Measurements from ENCODE around the gene MUC5B. TPM values are rescaled to one million over a fixed set of nuclear protein-coding genes. Genes with fewer than 3 reads are reported as not detected.
"Not testable (repeated sequence)": the region's sequence is repeated elsewhere in the genome, so short reads cannot be mapped to it uniquely, and the experiment has no call there.

The MUC5B gene
- total and polyA plus RNA-seq, 7 experiments from 2014 or later: not detected

DNA sequence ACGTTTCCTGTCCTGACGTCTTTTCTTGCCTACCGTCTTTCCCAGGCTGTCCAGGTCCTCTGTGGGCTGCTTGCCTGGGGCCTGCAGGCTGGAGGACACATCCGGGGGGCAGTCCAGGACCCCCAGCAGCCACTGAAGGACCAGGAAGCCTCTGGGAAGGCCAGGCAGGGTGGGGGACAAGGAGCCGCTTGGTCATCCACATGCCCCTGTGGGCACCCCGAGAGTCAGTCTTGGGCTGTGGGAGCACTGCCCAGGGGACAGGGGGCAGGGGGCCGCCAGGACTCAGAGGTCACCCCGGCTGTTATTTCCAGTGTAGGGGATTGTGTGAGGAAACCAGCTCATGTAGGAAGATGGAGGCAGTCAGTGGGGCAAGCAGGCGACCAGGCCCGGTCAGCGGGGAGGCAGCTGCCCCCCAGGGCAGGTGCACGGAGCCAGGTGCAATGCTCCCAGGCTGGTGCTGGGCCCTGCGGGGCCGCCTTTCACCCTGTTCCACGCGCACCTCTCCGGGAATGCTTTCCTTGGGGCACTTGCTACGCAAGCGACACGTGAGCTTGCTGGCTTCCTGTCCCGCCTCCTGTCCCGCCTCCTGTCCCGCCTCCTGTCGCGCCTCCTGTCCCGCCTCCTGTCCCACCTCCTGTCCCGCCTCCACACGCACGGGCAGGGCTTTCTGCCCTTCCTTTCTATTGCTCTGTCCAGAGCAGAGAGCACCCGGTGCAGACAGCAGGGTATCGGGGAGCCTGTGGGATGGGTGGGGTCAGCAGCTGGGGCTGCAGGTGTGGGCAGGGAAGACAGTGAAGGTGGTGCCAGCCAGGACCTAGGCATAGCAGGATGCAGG lies 39.5 kb downstream of the MUC5B start:
- ATAC-seq (peak; percentile 93), DNase-seq (peak; percentile 72 to 91 (median 84))
- Histone ChIP-seq H3K27ac (ENCODE audit: low read depth, low read length) (peak overlapping the region; percentile 89), H3K27me3 (ENCODE audit: control insufficient read depth in 2 of 2, insufficient read depth in 2 of 2, low read length in 2 of 2) (no peaks in the 10 kb centered on the region), H3K36me3 (ENCODE audit: control insufficient read depth in 2 of 3, insufficient read depth in 3 of 3, low read length in 3 of 3) (no peaks in the 10 kb centered on the region), H3K9me3 (ENCODE audit: control insufficient read depth in 2 of 3, low read length in 3 of 3) (no peaks in the 10 kb centered on the region), H3K4me1 (ENCODE audit: control insufficient read depth in 2 of 2, insufficient read depth in 2 of 2, low read length in 2 of 2) (peaks cover 13 to 15% of the 10 kb centered on the region in 2 donors), H3K4me3 (ENCODE audit: low read length) (peak overlapping the region; percentile 77)
- H3K4me3 Mint-ChIP-seq: peak overlapping the region; percentile 74 to 90 (median 85)
- intact Hi-C loops (cut with micrococcal nuclease): loop anchor here (1.0 to 10.0 kb wide), 8 partner anchors 47 to 755 kb away; partner anchors contain the start of genes TOLLIP (in 2 of the 2), BRSK2 (in 1 of the 2) and RNH1 (in 1 of the 2)
- ChIA-PET POLR2A (interaction anchor here (0.6 to 2.3 kb wide), 7 partner anchors 9 to 1705 kb away, joined by 3 to 13 read pairs (median 4); partner anchors contain the start of genes BRSK2 and TOLLIP), CTCF (interaction anchor here (0.6 to 1.7 kb wide), 4 partner anchors 60 to 930 kb away, joined by 3 to 4 read pairs (median 3); no protein-coding TSS in a partner anchor)
- H3K27ac Mint-ChIP-seq: peak overlapping the region; percentile 78 to 95 (median 91)
- peaks cover 0 to 34% (median 12%) of the 10 kb centered on the region in 7 donors for H3K4me1 Mint-ChIP-seq
- peaks cover 0 to 8% (median 3%) of the 10 kb centered on the region in 11 donors for H3K9me3 Mint-ChIP-seq
- H3K27me3 Mint-ChIP-seq: no peaks in the 10 kb centered on the region
- H3K36me3 Mint-ChIP-seq: peaks cover 0 to 5% (median 4%) of the 10 kb centered on the region in 5 donors

DNA sequence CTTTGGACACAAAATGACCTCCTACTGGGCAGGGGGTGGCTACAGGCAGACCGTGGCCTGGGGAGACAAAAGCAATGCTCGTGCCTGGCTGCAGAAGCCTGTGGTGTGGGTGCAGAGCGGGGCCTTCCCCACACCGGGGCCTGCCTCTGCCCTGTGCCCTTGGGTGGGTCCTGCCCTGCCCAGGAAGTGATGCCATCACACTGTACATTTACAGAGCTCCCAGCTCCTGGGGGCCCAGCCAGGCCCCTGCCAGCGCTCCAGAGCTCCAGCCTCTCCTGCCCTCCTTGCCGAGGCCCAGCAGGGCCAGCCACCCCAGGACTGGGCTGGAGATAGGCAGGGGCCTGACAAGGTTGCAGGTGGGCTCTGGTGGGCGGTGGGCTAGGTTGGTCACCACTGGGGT lies 40.1 kb downstream of the MUC5B start:
- CTCF ChIA-PET: interaction anchor here (0.6 to 1.7 kb wide), 3 partner anchors 60 to 930 kb away, joined by 3 to 4 read pairs (median 3); no protein-coding TSS in a partner anchor
- peak; percentile 46 for ATAC-seq
- Mint-ChIP-seq H3K4me1 (peaks cover 0 to 39% (median 12%) of the 10 kb centered on the region in 7 donors), H3K4me3 (peak overlapping the region; percentile 74 to 90 (median 85)), H3K9me3 (peaks cover 0 to 8% (median 3%) of the 10 kb centered on the region in 11 donors), H3K27me3 (no peaks in the 10 kb centered on the region), H3K27ac (peak overlapping the region; percentile 78 to 95 (median 91)), H3K36me3 (peaks cover 0 to 5% (median 4%) of the 10 kb centered on the region in 5 donors)
- peak overlapping the region; percentile 77 for H3K4me3 ChIP-seq (ENCODE audit: low read length)
- H3K27me3 ChIP-seq (ENCODE audit: control insufficient read depth in 2 of 2, insufficient read depth in 2 of 2, low read length in 2 of 2): no peaks in the 10 kb centered on the region
- peak in 2 of 9 donors; percentile 7 to 31 for DNase-seq
- POLR2A ChIA-PET: interaction anchor here (0.8 to 2.3 kb wide), 5 partner anchors 8 to 311 kb away, joined by 3 to 13 read pairs (median 4); partner anchors contain the start of genes BRSK2 and TOLLIP
- H3K4me1 ChIP-seq (ENCODE audit: control insufficient read depth in 2 of 2, insufficient read depth in 2 of 2, low read length in 2 of 2): peaks cover 13 to 15% of the 10 kb centered on the region in 2 donors
- no peaks in the 10 kb centered on the region for H3K9me3 ChIP-seq (ENCODE audit: control insufficient read depth in 2 of 3, low read length in 3 of 3)
- no peaks in the 10 kb centered on the region for H3K36me3 ChIP-seq (ENCODE audit: control insufficient read depth in 2 of 3, insufficient read depth in 3 of 3, low read length in 3 of 3)
- intact Hi-C loops (cut with micrococcal nuclease): loop anchor here (5.0 to 10.0 kb wide), 4 partner anchors 58 to 756 kb away; partner anchors contain the start of gene RNH1 (in 1 of the 2)
- H3K27ac ChIP-seq (ENCODE audit: low read depth, low read length): peak overlapping the region; percentile 89

DNA sequence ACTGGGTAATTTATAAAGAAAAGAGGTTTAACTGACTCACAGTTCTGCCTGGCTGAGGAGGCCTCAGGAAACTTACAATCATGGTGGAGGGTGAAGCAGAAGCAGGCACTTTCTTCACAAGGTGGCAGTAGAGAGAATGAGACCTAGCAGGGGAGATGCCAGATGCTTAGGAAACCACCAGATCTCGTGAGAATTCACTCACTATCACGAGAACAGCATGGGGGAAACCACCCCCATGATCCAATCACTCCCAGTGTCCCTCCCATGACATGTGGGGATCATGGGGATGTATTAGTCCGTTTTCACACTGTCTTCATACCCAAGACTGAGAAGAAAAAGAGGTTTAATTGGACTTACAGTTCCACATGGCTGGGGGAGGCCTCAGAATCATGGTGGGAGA lies 41.6 kb downstream of the MUC5B start:
- H3K4me1 ChIP-seq (ENCODE audit: control insufficient read depth in 2 of 2, insufficient read depth in 2 of 2, low read length in 2 of 2): peaks cover 13 to 15% of the 10 kb centered on the region in 2 donors
- H3K27ac ChIP-seq (ENCODE audit: low read depth, low read length); H3K36me3 ChIP-seq (ENCODE audit: control insufficient read depth in 2 of 3, insufficient read depth in 3 of 3, low read length in 3 of 3); H3K27me3 Mint-ChIP-seq; H3K4me3 ChIP-seq (ENCODE audit: low read length); H3K9me3 ChIP-seq (ENCODE audit: control insufficient read depth in 2 of 3, low read length in 3 of 3); H3K9me3 Mint-ChIP-seq; H3K36me3 Mint-ChIP-seq; CTCF ChIA-PET; POLR2A ChIA-PET; H3K27me3 ChIP-seq (ENCODE audit: control insufficient read depth in 2 of 2, insufficient read depth in 2 of 2, low read length in 2 of 2): not testable (repeated sequence)
- ATAC-seq (peak; percentile 42), DNase-seq (peak in 6 of 9 donors; percentile 23 to 54 (median 37))
- Mint-ChIP-seq H3K4me1 (peaks cover 0 to 44% (median 12%) of the 10 kb centered on the region in 7 donors), H3K4me3 (peak overlapping the region in 4 of 10 donors; percentile 3 to 43 (median 17)), H3K27ac (peak overlapping the region in 7 of 9 donors; percentile 34 to 77 (median 41))
- intact Hi-C loops (cut with micrococcal nuclease): loop anchor here (1.0 to 10.0 kb wide), 7 partner anchors 60 to 757 kb away; partner anchors contain the start of gene RNH1 (in 1 of the 2)

DNA sequence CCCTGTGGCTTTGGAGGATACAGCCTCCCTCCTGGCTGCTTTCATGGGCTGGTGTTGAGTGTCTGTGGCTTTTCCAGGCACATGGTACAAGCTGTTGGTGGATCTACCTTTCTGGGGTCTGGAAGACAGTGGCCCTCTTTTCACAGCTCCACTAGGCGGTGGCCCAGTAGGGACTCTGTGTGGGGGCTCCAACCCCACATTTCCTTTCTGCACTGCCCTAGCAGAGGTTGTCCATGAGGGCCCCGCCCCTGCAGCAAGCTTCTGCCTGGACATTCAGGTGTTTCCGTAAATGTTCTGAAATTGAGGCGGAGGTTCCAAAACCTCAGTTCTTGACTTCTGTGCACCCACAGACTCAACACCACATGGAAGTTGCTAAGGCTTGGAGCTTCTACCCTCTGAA lies 42.6 kb downstream of the MUC5B start:
- H3K36me3 ChIP-seq (ENCODE audit: control insufficient read depth in 2 of 3, insufficient read depth in 3 of 3, low read length in 3 of 3); DNase-seq; H3K36me3 Mint-ChIP-seq; POLR2A ChIA-PET; H3K27me3 Mint-ChIP-seq; H3K4me3 ChIP-seq (ENCODE audit: low read length); H3K4me3 Mint-ChIP-seq; H3K27ac ChIP-seq (ENCODE audit: low read depth, low read length); H3K27me3 ChIP-seq (ENCODE audit: control insufficient read depth in 2 of 2, insufficient read depth in 2 of 2, low read length in 2 of 2); H3K9me3 ChIP-seq (ENCODE audit: control insufficient read depth in 2 of 3, low read length in 3 of 3); CTCF ChIA-PET; H3K9me3 Mint-ChIP-seq; ATAC-seq: not testable (repeated sequence)
- peaks cover 13 to 15% of the 10 kb centered on the region in 2 donors for H3K4me1 ChIP-seq (ENCODE audit: control insufficient read depth in 2 of 2, insufficient read depth in 2 of 2, low read length in 2 of 2)
- Mint-ChIP-seq H3K27ac (peak overlapping the region in 1 of 9 donors; percentile 30), H3K4me1 (peaks cover 0 to 44% (median 12%) of the 10 kb centered on the region in 7 donors)
- intact Hi-C loops (cut with micrococcal nuclease): loop anchor here (2.0 to 10.0 kb wide), 2 partner anchors 61 to 311 kb away; no protein-coding TSS in a partner anchor

DNA sequence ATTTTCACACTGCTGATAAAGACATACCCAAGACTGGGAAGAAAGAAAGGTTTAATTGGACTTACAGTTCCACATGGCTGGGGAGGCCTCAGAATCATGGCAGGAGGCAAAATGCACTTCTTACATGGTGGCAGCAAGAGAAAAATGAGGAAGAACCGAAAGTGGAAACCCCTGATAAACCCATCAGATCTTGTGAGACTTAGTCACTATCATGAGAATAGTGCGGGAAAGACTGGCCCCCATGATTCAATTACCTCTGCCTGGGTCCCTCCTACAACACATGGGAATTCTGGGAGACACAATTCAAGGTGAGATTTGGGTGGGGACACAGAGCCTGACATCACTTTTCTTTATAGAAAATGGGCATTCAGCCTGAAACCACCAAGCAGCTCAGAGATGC lies 44.1 kb downstream of the MUC5B start:
- Mint-ChIP-seq H3K4me1 (peaks cover 0 to 42% (median 12%) of the 10 kb centered on the region in 7 donors), H3K27ac (peak overlapping the region in 3 of 9 donors; percentile 2 to 71 (median 68)), H3K4me3 (peak overlapping the region in 1 of 10 donors; percentile 41)
- POLR2A ChIA-PET; H3K27ac ChIP-seq (ENCODE audit: low read depth, low read length); H3K36me3 Mint-ChIP-seq; H3K9me3 ChIP-seq (ENCODE audit: control insufficient read depth in 2 of 3, low read length in 3 of 3); CTCF ChIA-PET; H3K27me3 Mint-ChIP-seq; H3K4me3 ChIP-seq (ENCODE audit: low read length); ATAC-seq; H3K36me3 ChIP-seq (ENCODE audit: control insufficient read depth in 2 of 3, insufficient read depth in 3 of 3, low read length in 3 of 3); H3K9me3 Mint-ChIP-seq; H3K27me3 ChIP-seq (ENCODE audit: control insufficient read depth in 2 of 2, insufficient read depth in 2 of 2, low read length in 2 of 2); DNase-seq: not testable (repeated sequence)
- intact Hi-C loops (cut with micrococcal nuclease): loop anchor here in 1 of 2 donors (10.0 kb wide), 1 partner anchor 62 kb away; no protein-coding TSS in a partner anchor
- H3K4me1 ChIP-seq (ENCODE audit: control insufficient read depth in 2 of 2, insufficient read depth in 2 of 2, low read length in 2 of 2): peaks cover 10 to 12% of the 10 kb centered on the region in 2 donors

DNA sequence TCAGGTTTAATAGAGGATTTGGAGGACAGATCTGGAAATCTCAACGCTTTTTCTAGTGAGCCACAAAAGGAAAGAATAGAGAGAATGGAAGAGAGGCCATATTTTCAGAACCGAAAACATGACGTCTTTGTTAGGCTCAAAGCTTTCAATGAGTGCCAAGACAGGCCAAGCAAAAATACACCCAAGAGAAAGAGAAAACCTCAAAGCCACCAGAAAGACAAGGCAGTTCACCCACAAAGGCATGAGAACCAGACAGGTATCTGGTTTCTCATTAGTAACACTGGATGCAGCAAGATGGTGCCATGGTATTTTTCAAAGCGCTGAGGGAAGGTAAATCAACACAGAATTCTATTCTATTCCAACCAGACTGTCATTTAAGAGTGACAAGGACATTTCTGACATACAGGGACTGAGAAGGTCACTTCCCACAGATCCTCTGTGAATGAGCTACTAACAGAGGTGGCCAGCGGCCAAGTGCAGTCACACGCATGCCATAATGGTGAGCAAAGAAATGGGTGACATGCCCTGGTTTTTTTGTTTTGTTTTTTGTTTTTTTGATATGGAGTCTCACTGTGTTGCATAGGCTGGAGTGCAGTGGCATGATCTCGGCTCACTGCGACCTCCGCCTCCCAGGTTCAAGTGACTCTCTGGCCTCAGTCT lies 44.7 kb downstream of the MUC5B start:
- Mint-ChIP-seq H3K9me3 (peaks cover 0 to 8% (median 3%) of the 10 kb centered on the region in 11 donors), H3K4me3 (peak overlapping the region in 2 of 10 donors; percentile 41 to 64), H3K27ac (peak overlapping the region in 2 of 9 donors; percentile 68 to 71), H3K4me1 (peaks cover 0 to 36% (median 9%) of the 10 kb centered on the region in 7 donors), H3K27me3 (no peaks in the 10 kb centered on the region), H3K36me3 (peaks cover 0 to 5% (median 4%) of the 10 kb centered on the region in 5 donors)
- ATAC-seq (no peak), DNase-seq (peak in 2 of 9 donors; percentile 63 to 71)
- ChIA-PET CTCF (no interaction called here), POLR2A (no interaction called here)
- Histone ChIP-seq H3K4me1 (ENCODE audit: control insufficient read depth in 2 of 2, insufficient read depth in 2 of 2, low read length in 2 of 2) (peaks cover 7 to 9% of the 10 kb centered on the region in 2 donors), H3K4me3 (ENCODE audit: low read length) (no peak overlapping the region), H3K27ac (ENCODE audit: low read depth, low read length) (no peak overlapping the region), H3K27me3 (ENCODE audit: control insufficient read depth in 2 of 2, insufficient read depth in 2 of 2, low read length in 2 of 2) (no peaks in the 10 kb centered on the region), H3K36me3 (ENCODE audit: control insufficient read depth in 2 of 3, insufficient read depth in 3 of 3, low read length in 3 of 3) (no peaks in the 10 kb centered on the region), H3K9me3 (ENCODE audit: control insufficient read depth in 2 of 3, low read length in 3 of 3) (no peaks in the 10 kb centered on the region)
- intact Hi-C loops (cut with micrococcal nuclease): loop anchor here in 1 of 2 donors (10.0 kb wide), 1 partner anchor 63 kb away; no protein-coding TSS in a partner anchor

Data from naive thymus-derived CD4-positive, alpha-beta T cell (primary cell).